CD4-positive, alpha-beta T cell (primary cell): ENCODE results near the gene SLIT1. TPM values are rescaled to one million over a fixed set of nuclear protein-coding genes. Genes with fewer than 3 reads are reported as not detected.

Experiments
- ATAC-seq: fragments of 200-7000 bp; cut with Tn5 transposase; one replicate; pipeline ENCODE4 v1.10.0; 2022; ENCODE audit warnings: mild to moderate bottlenecking; ENCODE audit not compliant: poor library complexity
- CTCF ChIA-PET: fragments of 350-600 bp; sonication (Branson Sonifier 250); formaldehyde crosslinking; loops from one replicate; lab custom pipeline; 2021; ENCODE audit warnings: antibody characterized with exemption, inconsistent platforms; lab: Charles Lee
- POLR2A ChIA-PET: fragments of 350-600 bp; sonication (Branson Sonifier 250); formaldehyde crosslinking; loops from one replicate; lab custom pipeline; 2021; ENCODE audit warnings: antibody characterized with exemption, inconsistent platforms; lab: Charles Lee
- DNase-seq, 14 experiments: peaks; one replicate each; pipeline ENCODE4 v3.0.0-alpha.2; 2013 to 2020; ENCODE audit warnings: mixed read lengths in 2 of 14
- H3K27ac ChIP-seq, 2 donors: one replicate each; pipeline versions ENCODE4 v1.5.1 to v1.7.0; 2013; ENCODE audit warnings: low read length in 2 of 2, low read depth in 1 of 2, mild to moderate bottlenecking in 1 of 2
- H3K27me3 ChIP-seq, 2 experiments: 1 replicate in 1 of 2; 2 replicates in 1 of 2; pipeline versions ENCODE4 v1.6.1 to v1.7.0; 2013; ENCODE audit warnings: low read length in 2 of 2, control low read depth in 1 of 2, mild to moderate bottlenecking in 1 of 2, moderate library complexity in 1 of 2; ENCODE audit not compliant: insufficient read depth in 2 of 2, control insufficient read depth in 1 of 2
- H3K36me3 ChIP-seq: one replicate; pipeline ENCODE4 v1.6.1; 2013; ENCODE audit warnings: low read length, control low read depth; ENCODE audit not compliant: insufficient read depth
- H3K4me1 ChIP-seq: one replicate; pipeline ENCODE4 v1.6.1; 2013; ENCODE audit warnings: low read length, control low read depth; ENCODE audit not compliant: insufficient read depth
- H3K4me3 ChIP-seq: one replicate; pipeline ENCODE4 v1.5.1; 2013; ENCODE audit warnings: mild to moderate bottlenecking, low read length, moderate library complexity
- H3K9me3 ChIP-seq, 2 experiments: 1 replicate in 1 of 2; 2 replicates in 1 of 2; pipeline versions ENCODE4 v1.6.1 to v1.7.0; 2013; ENCODE audit warnings: low read length in 2 of 2, mild to moderate bottlenecking in 2 of 2, control low read depth in 1 of 2, moderate library complexity in 1 of 2; ENCODE audit not compliant: control insufficient read depth in 1 of 2, insufficient read depth in 1 of 2
- H3K27ac Mint-ChIP-seq: one replicate; pipeline ENCODE4 v1.8.0; 2020; ENCODE audit warnings: mixed read lengths
- H3K27me3 Mint-ChIP-seq: one replicate; pipeline ENCODE4 v1.8.0; 2021; ENCODE audit warnings: mixed read lengths
- H3K36me3 Mint-ChIP-seq: one replicate; pipeline ENCODE4 v1.8.0; 2021; ENCODE audit warnings: low read depth, mixed read lengths
- H3K4me1 Mint-ChIP-seq: one replicate; pipeline ENCODE4 v1.8.0; 2021; ENCODE audit warnings: low read depth, mixed read lengths
- H3K4me3 Mint-ChIP-seq: one replicate; pipeline ENCODE4 v1.8.0; 2020; ENCODE audit warnings: mild to moderate bottlenecking, mixed read lengths
- H3K9me3 Mint-ChIP-seq: one replicate; pipeline ENCODE4 v1.8.0; 2020; ENCODE audit warnings: mixed read lengths
- intact Hi-C, 2 experiments: fragments of 100-400 bp; cut with DNase I in 1 of 2; cut with micrococcal nuclease in 1 of 2; formaldehyde crosslinking; loops; one replicate each; pipeline versions ENCODE4 v1.15.1 to v1.9.0; 2023 to 2025; cut with DNase I, micrococcal nuclease
- total RNA-seq, 174 experiments: library from RNA in 2 of 174; stranded (reverse) in 2 of 174; gene quantifications; one replicate each; pipeline ENCODE4 v1.2.3 and lab custom pipeline; 2021 to 2026
- TF ChIP-seq, protein P1 (sequence below): fragments of 200-600 bp; IDR thresholded peaks from one replicate; pipeline ENCODE4 v1.8.0; 2022; ENCODE audit warnings: antibody characterized with exemption, mild to moderate bottlenecking

The SLIT1 gene
- total RNA-seq, 2 experiments from 2014 or later = 0.30 to 0.39 TPM

DNA sequence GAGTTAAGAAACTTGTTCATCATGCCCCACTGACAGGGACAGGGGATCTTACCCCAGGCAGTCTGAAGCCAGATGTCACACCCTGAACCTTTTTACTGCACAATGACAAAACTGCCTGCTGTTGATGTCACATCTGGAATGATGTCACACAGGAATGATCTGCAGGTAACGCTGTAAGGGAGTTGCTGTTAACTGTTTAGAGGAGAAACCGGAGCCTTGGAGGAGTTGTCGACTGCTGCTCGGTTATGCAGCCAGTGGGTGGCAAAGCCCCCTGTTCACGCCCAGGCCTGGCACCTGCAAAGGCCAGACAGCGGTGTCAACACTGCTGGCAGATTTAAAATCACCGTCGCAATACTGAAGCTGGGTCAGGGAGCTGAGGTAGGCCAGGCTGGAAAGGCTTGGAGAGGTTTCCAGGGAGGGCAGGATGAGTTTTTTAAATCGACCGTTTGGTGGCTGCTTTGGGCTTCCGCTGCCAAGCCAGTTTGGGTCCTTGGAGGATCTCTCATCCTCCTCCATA is 10.0 kb upstream of the SLIT1 start:
- intact Hi-C loops = loop anchor here in 1 of 2 experiments (5.0 kb wide), 1 partner anchor 428 kb away; no protein-coding TSS in a partner anchor
- TF ChIP-seq, protein P1, sequence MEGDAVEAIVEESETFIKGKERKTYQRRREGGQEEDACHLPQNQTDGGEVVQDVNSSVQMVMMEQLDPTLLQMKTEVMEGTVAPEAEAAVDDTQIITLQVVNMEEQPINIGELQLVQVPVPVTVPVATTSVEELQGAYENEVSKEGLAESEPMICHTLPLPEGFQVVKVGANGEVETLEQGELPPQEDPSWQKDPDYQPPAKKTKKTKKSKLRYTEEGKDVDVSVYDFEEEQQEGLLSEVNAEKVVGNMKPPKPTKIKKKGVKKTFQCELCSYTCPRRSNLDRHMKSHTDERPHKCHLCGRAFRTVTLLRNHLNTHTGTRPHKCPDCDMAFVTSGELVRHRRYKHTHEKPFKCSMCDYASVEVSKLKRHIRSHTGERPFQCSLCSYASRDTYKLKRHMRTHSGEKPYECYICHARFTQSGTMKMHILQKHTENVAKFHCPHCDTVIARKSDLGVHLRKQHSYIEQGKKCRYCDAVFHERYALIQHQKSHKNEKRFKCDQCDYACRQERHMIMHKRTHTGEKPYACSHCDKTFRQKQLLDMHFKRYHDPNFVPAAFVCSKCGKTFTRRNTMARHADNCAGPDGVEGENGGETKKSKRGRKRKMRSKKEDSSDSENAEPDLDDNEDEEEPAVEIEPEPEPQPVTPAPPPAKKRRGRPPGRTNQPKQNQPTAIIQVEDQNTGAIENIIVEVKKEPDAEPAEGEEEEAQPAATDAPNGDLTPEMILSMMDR = no peak
- peak overlapping the region; percentile 67 for H3K4me3 ChIP-seq
- H3K4me1 ChIP-seq = peaks cover 11% of the 10 kb centered on the region
- DNase-seq (no peak), ATAC-seq (no peak)
- H3K27me3 ChIP-seq = peaks cover 6 to 14% of the 10 kb centered on the region in 2 experiments
- POLR2A ChIA-PET = interaction anchor here (0.7 to 1.3 kb wide), 2 partner anchors 15 to 158 kb away, joined by 3 to 5 read pairs; no protein-coding TSS in a partner anchor
- no peaks in the 10 kb centered on the region for H3K36me3 ChIP-seq
- no peaks in the 10 kb centered on the region for H3K36me3 Mint-ChIP-seq
- CTCF ChIA-PET = interaction anchor here (1.1 to 3.2 kb wide), 5 partner anchors 13 to 123 kb away, joined by 3 to 32 read pairs (median 4); no protein-coding TSS in a partner anchor
- H3K4me3 Mint-ChIP-seq = peak overlapping the region; percentile 90
- H3K9me3 Mint-ChIP-seq = no peaks in the 10 kb centered on the region
- no peak overlapping the region for H3K27ac Mint-ChIP-seq
- H3K4me1 Mint-ChIP-seq = peaks cover 8% of the 10 kb centered on the region
- H3K9me3 ChIP-seq = no peaks in the 10 kb centered on the region
- H3K27ac ChIP-seq = no peak overlapping the region
- H3K27me3 Mint-ChIP-seq = peaks cover 26% of the 10 kb centered on the region

DNA sequence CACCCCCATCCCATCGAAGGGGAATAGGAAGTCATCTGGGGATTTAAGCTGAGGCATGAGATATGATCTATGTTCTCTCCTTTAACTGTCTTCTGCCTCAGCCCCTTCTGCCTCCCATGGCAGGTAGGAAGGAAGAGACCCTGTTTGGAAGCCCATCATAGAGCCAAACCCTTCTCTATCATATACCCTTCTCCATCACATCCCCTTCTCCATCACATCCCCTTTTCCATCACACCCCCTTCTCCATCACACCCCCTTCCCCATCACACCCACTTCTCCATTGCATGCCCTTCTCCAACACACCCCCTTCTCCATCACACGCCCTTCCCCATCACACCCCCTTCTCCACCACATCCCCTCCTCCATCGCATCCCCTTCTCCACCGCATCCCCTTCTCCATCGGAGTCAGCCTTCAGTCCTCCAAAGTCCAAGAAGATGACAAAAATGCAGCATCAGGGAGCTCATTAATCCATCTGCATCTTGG is 7.2 kb upstream of the SLIT1 start:
- ATAC-seq (no peak), DNase-seq (no peak)
- H3K4me1 Mint-ChIP-seq = peaks cover 8% of the 10 kb centered on the region
- intact Hi-C loops = no loop called here
- no peaks in the 10 kb centered on the region for H3K9me3 ChIP-seq
- H3K36me3 ChIP-seq = no peaks in the 10 kb centered on the region
- CTCF ChIA-PET = interaction anchor here (1.1 to 2.1 kb wide), 1 partner anchor 17 kb away, joined by 3 to 6 read pairs; no protein-coding TSS in a partner anchor
- peaks cover 12 to 19% of the 10 kb centered on the region in 2 experiments for H3K27me3 ChIP-seq
- POLR2A ChIA-PET = no interaction called here
- H3K27ac ChIP-seq = no peak overlapping the region
- peaks cover 50% of the 10 kb centered on the region for H3K27me3 Mint-ChIP-seq
- no peak overlapping the region for H3K4me3 ChIP-seq
- TF ChIP-seq, protein P1 = no peak
- H3K9me3 Mint-ChIP-seq = no peaks in the 10 kb centered on the region
- no peak overlapping the region for H3K27ac Mint-ChIP-seq
- H3K4me1 ChIP-seq = peaks cover 11% of the 10 kb centered on the region
- H3K36me3 Mint-ChIP-seq = no peaks in the 10 kb centered on the region
- no peak overlapping the region for H3K4me3 Mint-ChIP-seq

DNA sequence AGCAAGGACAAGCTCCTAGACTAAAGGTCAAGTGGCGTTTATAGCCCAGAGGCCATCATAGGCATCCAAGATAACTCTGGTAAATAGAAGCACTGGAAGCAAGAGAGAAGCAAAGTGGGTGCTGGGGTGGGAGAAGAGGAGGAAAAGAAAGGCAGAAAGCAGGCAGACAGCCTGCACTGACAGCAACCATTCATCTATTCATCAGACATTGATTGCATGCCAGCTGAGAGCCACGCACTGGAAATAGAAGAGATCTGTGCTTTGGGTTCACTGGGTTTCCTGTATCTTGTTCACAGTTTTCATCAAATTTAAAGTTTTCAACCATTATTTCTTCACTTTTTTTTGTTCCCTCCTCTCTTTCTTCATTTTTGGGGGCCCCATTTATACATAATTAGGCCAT is 4.7 kb upstream of the SLIT1 start:
- no peak for DNase-seq
- ChIA-PET CTCF (no interaction called here), POLR2A (no interaction called here)
- Mint-ChIP-seq H3K27ac (no peak overlapping the region), H3K4me1 (peaks cover 3% of the 10 kb centered on the region), H3K4me3 (no peak overlapping the region), H3K36me3 (no peaks in the 10 kb centered on the region), H3K9me3 (no peaks in the 10 kb centered on the region), H3K27me3 (peaks cover 69% of the 10 kb centered on the region)
- Histone ChIP-seq H3K27me3 (peaks cover 23 to 38% of the 10 kb centered on the region in 2 experiments), H3K27ac (no peak overlapping the region), H3K4me1 (peaks cover 3% of the 10 kb centered on the region), H3K36me3 (no peaks in the 10 kb centered on the region), H3K4me3 (no peak overlapping the region), H3K9me3 (peaks cover 0 to 5% of the 10 kb centered on the region in 2 experiments)
- intact Hi-C loops = no loop called here
- TF ChIP-seq, protein P1 = no peak
- ATAC-seq = no peak
